Daoy (cell line): ENCODE results near the gene GRK2. TPM values are rescaled to one million over a fixed set of nuclear protein-coding genes. Genes with fewer than 3 reads are reported as not detected.
A peak's percentile ranks its signal among the peaks of the same experiment; 100 is the strongest.

Experiments
- DNase-seq: peaks from one replicate; pipeline ENCODE4 v3.0.0-alpha.2; 2015; ENCODE audit warnings: low read depth
- total RNA-seq: library from RNA; depleted of rRNA; stranded (reverse); fragments of >200 nt; shearing (Covaris generic); gene quantifications from 2 replicates; pipeline ENCODE4 v1.2.3, GENCODE V29; 2014

Gene GRK2
- total RNA-seq, 1 experiment from 2014 or later, result 27.5 TPM

DNA sequence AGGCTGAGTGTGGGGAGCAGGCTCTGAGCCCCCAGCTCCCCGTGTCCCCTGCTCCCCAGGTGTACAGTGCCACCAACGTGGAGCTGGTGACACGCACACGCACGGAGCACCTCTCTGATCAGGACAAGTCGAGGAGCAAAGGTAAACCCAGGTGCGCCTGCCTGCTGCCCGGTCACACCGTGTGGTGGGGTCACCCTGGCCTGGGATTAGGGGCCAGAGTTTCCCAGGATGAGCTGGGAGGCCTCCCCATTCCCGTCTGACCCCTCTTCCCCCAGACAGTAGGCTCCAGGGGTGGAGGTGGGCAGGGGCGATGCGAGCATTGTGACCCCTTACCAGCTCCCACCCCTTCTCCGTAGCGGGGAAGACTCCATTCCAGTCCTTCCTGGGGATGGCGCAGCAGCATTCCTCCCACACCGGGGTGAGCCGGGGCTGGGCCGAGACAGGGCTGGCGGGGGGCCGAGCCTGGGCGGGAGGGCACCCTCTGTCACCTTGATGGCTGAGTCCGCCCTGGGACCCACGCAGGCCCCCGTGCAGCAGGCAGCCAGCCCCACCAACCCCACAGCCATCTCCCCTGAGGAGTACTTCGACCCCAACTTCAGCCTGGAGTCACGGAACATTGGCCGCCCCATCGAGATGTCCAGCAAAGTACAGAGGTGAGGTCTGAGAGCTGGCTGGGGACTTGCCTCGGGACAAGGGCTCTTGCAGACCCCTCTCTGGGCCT is 33.4 kb downstream of the GRK2 start:
- DNase-seq, result no peak

DNA sequence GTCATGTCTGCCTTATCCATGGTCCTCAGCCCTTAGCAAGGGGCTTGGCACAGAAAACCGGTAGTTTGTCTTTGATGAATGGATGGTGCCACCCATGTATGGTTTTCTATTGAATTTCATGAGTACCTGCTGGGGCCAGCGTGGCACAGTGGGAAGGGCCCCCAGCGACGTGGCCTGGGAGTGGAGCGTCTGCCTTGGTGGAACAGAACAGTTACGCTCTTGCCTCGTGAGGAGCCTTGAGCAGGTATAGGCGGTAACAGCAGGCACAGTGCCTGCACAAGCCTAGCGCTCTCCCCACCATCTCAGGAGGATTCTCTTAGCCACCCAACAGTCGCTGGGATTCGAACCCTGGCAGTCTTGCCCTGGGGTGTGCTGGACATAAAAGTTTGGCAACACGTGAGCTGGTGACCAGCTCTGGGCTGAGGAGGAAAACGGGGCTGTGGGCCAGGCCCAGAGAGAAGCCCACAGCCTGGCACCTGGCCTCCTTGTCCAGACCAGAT is 34.0 kb downstream of the GRK2 start:
- no peak for DNase-seq

GRCh38 chr11:67300756-67301312 is 34.6 kb downstream of the GRK2 start:
- no peak for DNase-seq

GRCh38 chr11:67301313-67301921 is 35.1 kb downstream of the GRK2 start:
- no peak for DNase-seq

GRCh38 chr11:67301951-67302516 is 35.8 kb downstream of the GRK2 start:
- DNase-seq, result no peak

GRCh38 chr11:67302571-67303131 is 36.4 kb downstream of the GRK2 start:
- peak; percentile 32 for DNase-seq

- peak; percentile 67 for DNase-seq
Observed at GRCh38 chr11:67303132-67303834, 37.0 kb downstream of the GRK2 start, which contains the start of gene SSH3. SSH3 (plus strand) TSS chr11:67303530; CDS start chr11:67303626, 96 bp downstream.

GRCh38 chr11:67303835-67304411 is 37.6 kb downstream of the GRK2 start:
- peak; percentile 29 for DNase-seq

DNA sequence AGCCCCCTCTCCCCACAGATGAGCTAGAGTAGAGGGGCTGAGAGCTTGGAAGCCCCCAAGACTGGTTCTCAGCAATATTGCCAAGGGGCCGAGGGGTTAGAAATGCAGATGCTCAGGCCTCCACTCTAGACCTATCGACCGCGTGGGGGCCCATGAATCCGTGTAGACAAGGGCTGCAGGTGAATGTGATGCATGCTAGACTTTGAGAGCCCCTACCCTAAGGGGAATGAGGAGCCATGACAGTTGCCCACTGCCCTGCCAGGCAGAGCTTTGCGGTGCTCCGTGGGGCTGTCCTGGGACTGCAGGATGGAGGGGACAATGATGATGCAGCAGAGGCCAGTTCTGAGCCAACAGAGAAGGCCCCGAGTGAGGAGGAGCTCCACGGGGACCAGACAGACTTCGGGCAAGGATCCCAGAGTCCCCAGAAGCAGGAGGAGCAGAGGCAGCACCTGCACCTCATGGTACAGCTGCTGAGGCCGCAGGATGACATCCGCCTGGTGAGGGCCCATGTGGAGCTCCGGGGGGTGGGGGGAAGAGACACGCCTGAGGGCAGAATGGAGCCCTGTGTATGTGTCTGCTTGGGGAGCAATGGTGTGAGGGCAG is 38.3 kb downstream of the GRK2 start:
- no peak for DNase-seq

DNA sequence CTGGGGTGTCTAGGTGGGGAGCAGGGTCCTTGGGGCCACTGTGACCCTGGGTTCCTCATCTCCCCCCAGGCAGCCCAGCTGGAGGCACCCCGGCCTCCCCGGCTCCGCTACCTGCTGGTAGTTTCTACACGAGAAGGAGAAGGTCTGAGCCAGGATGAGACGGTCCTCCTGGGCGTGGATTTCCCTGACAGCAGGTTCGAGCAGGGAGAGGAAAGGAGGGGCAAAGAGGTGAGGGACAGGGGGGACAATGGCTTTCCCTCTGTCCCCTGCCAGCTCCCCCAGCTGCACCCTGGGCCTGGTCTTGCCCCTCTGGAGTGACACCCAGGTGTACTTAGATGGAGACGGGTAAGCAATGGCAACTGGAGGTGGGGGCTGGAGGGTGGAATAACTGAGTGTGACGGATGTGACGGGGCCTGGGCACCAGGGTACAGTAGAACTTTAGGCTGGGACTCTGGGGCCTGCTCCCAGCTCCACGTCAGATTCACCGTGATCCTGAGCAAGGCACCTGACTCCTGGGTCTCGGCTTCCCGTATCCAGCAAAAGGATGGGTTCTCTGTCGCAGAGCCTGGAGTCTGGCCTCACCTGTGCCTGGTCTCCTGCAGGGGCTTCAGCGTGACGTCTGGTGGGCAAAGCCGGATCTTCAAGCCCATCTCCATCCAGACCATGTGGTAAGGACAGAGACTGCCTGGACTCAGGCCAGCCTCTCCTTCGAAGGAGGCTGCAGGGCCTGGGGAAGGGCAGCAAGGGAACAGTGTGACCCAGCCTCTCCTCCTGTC is 40.7 kb downstream of the GRK2 start:
- DNase-seq, result no peak

DNA sequence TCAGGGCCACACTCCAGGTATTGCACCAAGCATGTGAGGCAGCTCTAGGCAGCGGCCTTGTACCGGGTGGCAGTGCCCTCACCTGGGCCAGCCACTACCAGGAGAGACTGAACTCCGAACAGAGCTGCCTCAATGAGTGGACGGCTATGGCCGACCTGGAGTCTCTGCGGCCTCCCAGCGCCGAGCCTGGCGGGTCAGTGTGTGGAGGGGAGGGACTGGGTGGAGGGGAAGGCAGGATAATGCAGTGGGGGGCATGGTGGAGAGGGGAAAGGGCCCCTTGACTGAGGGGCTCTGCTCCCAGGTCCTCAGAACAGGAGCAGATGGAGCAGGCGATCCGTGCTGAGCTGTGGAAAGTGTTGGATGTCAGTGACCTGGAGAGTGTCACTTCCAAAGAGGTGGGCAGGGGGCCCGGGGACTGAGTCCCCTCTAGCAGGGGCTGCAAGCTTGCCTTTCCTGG is 41.3 kb downstream of the GRK2 start:
- DNase-seq, result no peak

- no peak for DNase-seq
Observed at GRCh38 chr11:67308031-67308866, 42.0 kb downstream of the GRK2 start.

DNA sequence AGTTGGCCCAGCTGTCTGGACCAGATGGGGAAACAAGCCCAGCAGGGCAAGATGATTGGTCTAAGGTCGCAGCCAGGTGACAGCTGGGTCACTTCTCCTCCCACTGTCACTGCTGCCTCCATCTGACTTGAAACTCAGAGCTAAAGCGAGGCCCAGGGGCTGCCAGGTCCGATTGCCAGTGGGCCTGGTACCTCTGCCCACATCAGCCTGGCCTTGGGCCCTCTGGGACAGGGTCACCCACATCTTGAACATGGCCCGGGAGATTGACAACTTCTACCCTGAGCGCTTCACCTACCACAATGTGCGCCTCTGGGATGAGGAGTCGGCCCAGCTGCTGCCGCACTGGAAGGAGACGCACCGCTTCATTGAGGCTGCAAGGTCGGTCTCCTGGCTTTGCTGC is 42.9 kb downstream of the GRK2 start:
- no peak for DNase-seq

GRCh38 chr11:67309661-67310061 is 43.4 kb downstream of the GRK2 start:
- DNase-seq, result no peak

- no peak for DNase-seq
Observed at GRCh38 chr11:67310246-67311050, 44.2 kb downstream of the GRK2 start.

DNA sequence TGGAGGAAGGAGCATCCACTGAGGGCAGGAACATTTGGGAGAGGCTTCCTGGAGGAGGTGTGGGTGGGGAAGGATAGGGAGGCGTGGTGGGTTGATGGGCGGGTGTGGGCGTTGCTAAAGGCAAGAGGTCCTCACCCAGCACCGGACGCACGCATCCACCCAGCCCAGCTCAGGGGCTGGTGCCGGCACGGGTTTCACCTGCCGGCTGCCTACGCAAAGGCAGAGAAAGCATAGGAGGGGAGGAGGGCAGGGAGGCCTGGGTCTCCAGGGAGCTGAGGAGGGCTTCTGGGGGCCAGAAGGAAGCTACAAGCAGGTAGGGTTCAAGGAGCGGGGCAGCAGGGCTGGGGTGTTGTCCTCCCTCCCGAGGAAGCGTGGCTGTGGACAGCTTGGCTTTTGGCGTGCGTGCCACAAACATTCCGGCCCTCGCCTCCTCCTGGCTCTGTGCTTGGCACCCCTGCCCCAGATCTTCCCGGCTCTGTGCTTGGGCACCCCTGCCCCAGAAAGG is 44.8 kb downstream of the GRK2 start:
- no peak for DNase-seq

GRCh38 chr11:67311556-67312082 is 45.3 kb downstream of the GRK2 start:
- no peak for DNase-seq
